Measurements from ENCODE around the gene MEIOSIN. TPM values are rescaled to one million over a fixed set of nuclear protein-coding genes. Genes with fewer than 3 reads are reported as not detected.

The MEIOSIN gene
- total and polyA plus RNA-seq, 2 of the 13 experiments (the other 11 are each of a cell fraction or from before 2014, with no cell fraction given) = not detected

- TF ChIP-seq ZUFSP (CRISPR knock-in tag; IDR thresholded peaks at IDR 0.05; ENCODE audit: borderline replicate concordance) (no peak), ZNF775 (CRISPR knock-in tag; IDR thresholded peaks at IDR 0.05; ENCODE audit: borderline replicate concordance) (no peak), ZNF800 (CRISPR knock-in tag; IDR thresholded peaks at IDR 0.05) (no peak), GLMP (CRISPR knock-in tag; IDR thresholded peaks at IDR 0.05; ENCODE audit: borderline replicate concordance) (no peak), ZNF629 (CRISPR knock-in tag; conservative IDR thresholded peaks at IDR 0.05) (no peak), ZNF652 (CRISPR knock-in tag; IDR thresholded peaks at IDR 0.05; ENCODE audit: borderline replicate concordance, low read depth) (no peak), IKZF1 (IDR thresholded peaks at IDR 0.05) (no peak), POLR2AphosphoS5 (IDR thresholded peaks at IDR 0.05; ENCODE audit: low read depth, low read length) (peak; percentile 98), HMGXB4 (CRISPR knock-in tag; IDR thresholded peaks at IDR 0.05; ENCODE audit: borderline replicate concordance in 1 of 2, low read depth in 1 of 2) (peak; percentile 63 to 71; a peak in 3 of 4 replicates), HDAC6 (IDR thresholded peaks at IDR 0.05; ENCODE audit: low read depth, low read length) (no peak), MBD4 (IDR thresholded peaks at IDR 0.05; ENCODE audit: borderline replicate concordance, low read length) (no peak), IRF9 (CRISPR knock-in tag; IDR thresholded peaks at IDR 0.05; ENCODE audit: borderline replicate concordance) (no peak), MAFK (conservative IDR thresholded peaks at IDR 0.05 in 1 of 2, IDR thresholded peaks at IDR 0.05 in 1 of 2; ENCODE audit: low read length in 2 of 2) (no peak), ERF (CRISPR knock-in tag; IDR thresholded peaks at IDR 0.05) (0 out of 2 replicates have a peak, but pooled peaks have one; percentile 18), GABPB1 (CRISPR knock-in tag; IDR thresholded peaks at IDR 0.05) (peak; percentile 95), MLLT10 (CRISPR knock-in tag; IDR thresholded peaks at IDR 0.05) (no peak), BCLAF1 (IDR thresholded peaks at IDR 0.05) (no peak)
These were observed 41.6 kb upstream of the MEIOSIN start, which contains the start of gene SNRPD2 (continued) for GRCh38 chr19:45691516-45692186.

Measured in HepG2 (cell line).